Activated T-helper 1 cell treated with Interleukin-2 at 50 U/mL for 16 hours (primary cell): ENCODE results near the gene ATG9B.

Source experiments
- DNase-seq: peaks from one replicate; pipeline ENCODE4 v3.0.0-alpha.2; 2020; ENCODE audit warnings: low read depth

ATG9B gene

GRCh38 chr7:150978126-150978789, 46.0 kb downstream of the ATG9B start, which contains the start of gene KCNH2:
Gene KCNH2, minus strand, starts transcription at chr7:150978321. Its CDS starts 408 bp downstream, at chr7:150977913.
- DNase-seq: no peak

GRCh38 chr7:150977382-150978125, 46.7 kb downstream of the ATG9B start:
- DNase-seq: no peak

- DNase-seq: no peak
Observed at GRCh38 chr7:150976529-150977381, 47.5 kb downstream of the ATG9B start.

GRCh38 chr7:150975536-150976319, 48.6 kb downstream of the ATG9B start:
- DNase-seq: no peak

GRCh38 chr7:150974468-150975391, 49.6 kb downstream of the ATG9B start:
- peak; percentile 76 for DNase-seq

GRCh38 chr7:150973571-150974451, 50.5 kb downstream of the ATG9B start:
- peak; percentile 29 for DNase-seq

GRCh38 chr7:150972741-150973140, 51.6 kb downstream of the ATG9B start:
- no peak for DNase-seq

GRCh38 chr7:150972023-150972468, 52.2 kb downstream of the ATG9B start:
- DNase-seq: no peak

GRCh38 chr7:150971242-150972022, 52.9 kb downstream of the ATG9B start:
- no peak for DNase-seq

GRCh38 chr7:150970424-150970823, 53.9 kb downstream of the ATG9B start:
- DNase-seq: no peak

- DNase-seq: no peak
Observed at GRCh38 chr7:150969475-150969874, 54.8 kb downstream of the ATG9B start.

GRCh38 chr7:150968734-150969372, 55.4 kb downstream of the ATG9B start:
- DNase-seq: no peak

- DNase-seq: no peak
Observed at GRCh38 chr7:150968056-150968733, 56.1 kb downstream of the ATG9B start.

GRCh38 chr7:150967349-150967748, 56.9 kb downstream of the ATG9B start:
- DNase-seq: no peak

- no peak for DNase-seq
Observed at GRCh38 chr7:150966002-150966401, 58.3 kb downstream of the ATG9B start.

GRCh38 chr7:150965273-150965830, 58.9 kb downstream of the ATG9B start:
- DNase-seq: no peak
